ENCODE results near the gene GPR162.
A peak's percentile ranks its signal among the peaks of the same experiment; 100 is the strongest.

The GPR162 gene

GRCh38 chr12:6824085-6824775 is 2.6 kb downstream of the GPR162 start:
- DNase-seq, result no peak

- DNase-seq, result no peak
Observed at GRCh38 chr12:6824901-6825381, 3.3 kb downstream of the GPR162 start.

GRCh38 chr12:6825398-6826124 is 3.9 kb downstream of the GPR162 start:
- DNase-seq, result peak; percentile 46 to 50

GRCh38 chr12:6826125-6826733 is 4.6 kb downstream of the GPR162 start:
- no peak for DNase-seq

GRCh38 chr12:6826734-6827436 is 5.3 kb downstream of the GPR162 start:
- no peak for DNase-seq

GRCh38 chr12:6827437-6827911 is 5.9 kb downstream of the GPR162 start:
- peak; percentile 22 to 29 for DNase-seq

- no peak for DNase-seq
Observed at GRCh38 chr12:6827982-6828780, 6.6 kb downstream of the GPR162 start, which contains the start of gene P3H3. Gene P3H3 (plus strand): TSS chr12:6828407. CDS start chr12:6828441, 34 bp downstream.

- peak in 1 of 2 experiments; percentile 10 for DNase-seq
Observed at GRCh38 chr12:6828781-6829535, 7.3 kb downstream of the GPR162 start.

GRCh38 chr12:6829536-6830220 is 8.1 kb downstream of the GPR162 start:
- DNase-seq, result peak in 1 of 2 experiments; percentile 13

GRCh38 chr12:6830286-6830890 is 8.8 kb downstream of the GPR162 start:
- DNase-seq, result no peak

GRCh38 chr12:6830999-6831398 is 9.4 kb downstream of the GPR162 start:
- DNase-seq, result no peak

- DNase-seq, result no peak
Observed at GRCh38 chr12:6831450-6831995, 9.9 kb downstream of the GPR162 start.

GRCh38 chr12:6832125-6832524 is 10.5 kb downstream of the GPR162 start:
- DNase-seq, result no peak

- DNase-seq, result no peak
Observed at GRCh38 chr12:6833189-6833890, 11.7 kb downstream of the GPR162 start.

GRCh38 chr12:6834254-6834653 is 12.6 kb downstream of the GPR162 start:
- DNase-seq, result no peak

GRCh38 chr12:6834873-6835272 is 13.3 kb downstream of the GPR162 start:
- no peak for DNase-seq

- no peak for DNase-seq
Observed at GRCh38 chr12:6836851-6837250, 15.2 kb downstream of the GPR162 start.

- no peak for DNase-seq
Observed at GRCh38 chr12:6837370-6838060, 15.9 kb downstream of the GPR162 start.

GRCh38 chr12:6838854-6839253 is 17.2 kb downstream of the GPR162 start:
- DNase-seq, result no peak
